HG03039 (cell line): ENCODE results near the gene TSACC.
"Not testable (repeated sequence)": the region's sequence is repeated elsewhere in the genome, so short reads cannot be mapped to it uniquely, and the experiment has no call there.

Source experiments
- ATAC-seq: cut with Tn5 transposase; IDR thresholded peaks from one replicate; pipeline ENCODE4 v1.9.1; 2021; ENCODE audit warnings: mild to moderate bottlenecking, moderate library complexity; ENCODE audit not compliant: unreplicated experiment

TSACC gene

DNA sequence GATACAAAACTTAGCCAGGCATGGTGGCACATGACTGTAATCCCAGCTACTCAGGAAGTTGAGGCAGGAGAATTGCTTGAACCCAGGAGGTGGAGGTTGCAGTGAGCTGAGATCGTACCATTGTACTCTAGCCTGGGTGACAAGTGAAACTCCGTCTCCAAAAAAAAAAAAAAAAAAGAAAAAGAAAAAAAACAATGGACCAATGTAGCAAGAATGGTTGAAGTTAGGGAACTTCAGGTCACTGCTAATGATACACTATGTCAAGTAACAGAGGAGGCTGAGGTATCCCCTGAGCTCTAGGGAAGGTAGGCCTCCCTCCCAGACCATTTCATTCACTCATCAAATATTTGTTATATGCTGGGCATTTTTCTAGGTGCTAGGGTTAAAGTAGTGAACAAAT lies 7.7 kb downstream of the TSACC start:
- ATAC-seq = not testable (repeated sequence)

DNA sequence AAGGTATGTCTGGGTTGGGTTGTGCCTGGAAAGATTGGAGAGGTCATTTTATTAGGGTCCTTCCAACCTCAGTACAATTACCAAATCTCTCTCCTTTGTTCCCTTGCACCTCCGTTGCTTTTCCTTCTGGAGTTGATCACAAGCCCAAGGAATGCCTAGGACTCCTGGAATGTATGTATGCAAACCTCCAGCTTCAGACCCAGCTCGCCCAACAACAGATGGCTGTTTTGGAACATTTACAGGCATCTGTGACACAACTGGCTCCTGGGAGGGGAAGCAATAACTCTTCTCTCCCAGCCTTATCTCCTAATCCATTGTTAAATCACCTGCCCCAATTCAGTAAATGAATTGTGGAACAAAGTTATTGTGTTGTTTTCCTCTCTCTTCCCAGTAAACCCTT lies 8.3 kb downstream of the TSACC start:
- no peak for ATAC-seq

DNA sequence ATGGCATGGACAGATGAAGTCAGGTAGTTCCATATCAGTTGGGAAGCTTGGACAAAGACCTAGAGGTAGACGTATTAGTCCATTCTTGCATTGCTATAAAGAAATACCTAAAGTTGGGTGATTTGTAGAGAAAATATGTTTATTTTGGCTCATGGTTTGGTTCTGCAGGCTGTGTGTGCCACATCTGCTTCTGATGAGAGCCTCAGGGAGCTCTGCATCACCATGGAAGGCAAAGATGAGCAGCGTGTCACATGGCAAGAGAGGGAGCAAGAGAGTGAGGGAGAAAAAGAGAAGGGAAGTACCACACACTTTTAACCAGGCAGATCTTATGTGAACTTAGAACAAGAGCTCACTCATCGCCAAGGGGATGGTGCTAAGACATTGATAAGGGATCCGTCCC lies 9.0 kb downstream of the TSACC start:
- ATAC-seq = no peak

DNA sequence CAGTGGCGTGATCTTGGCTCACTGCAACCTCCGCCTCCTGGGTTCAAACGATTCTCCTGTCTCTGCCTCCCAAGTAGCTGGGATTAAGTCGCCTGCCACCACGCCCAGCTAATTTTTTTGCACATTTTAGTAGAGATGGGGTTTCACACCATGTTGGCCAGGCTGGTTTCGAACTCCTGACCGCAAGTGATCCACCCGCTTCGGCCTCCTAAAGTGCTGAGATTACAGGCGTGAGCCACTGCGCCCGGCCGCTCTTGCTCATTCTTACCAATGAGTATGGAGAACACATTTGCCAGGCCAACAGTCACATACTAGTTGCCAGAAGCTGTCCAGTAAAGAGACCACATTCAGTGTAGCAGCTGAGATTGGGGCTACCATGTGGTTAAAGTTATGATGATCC lies 14.2 kb downstream of the TSACC start:
- ATAC-seq = not testable (repeated sequence)

DNA sequence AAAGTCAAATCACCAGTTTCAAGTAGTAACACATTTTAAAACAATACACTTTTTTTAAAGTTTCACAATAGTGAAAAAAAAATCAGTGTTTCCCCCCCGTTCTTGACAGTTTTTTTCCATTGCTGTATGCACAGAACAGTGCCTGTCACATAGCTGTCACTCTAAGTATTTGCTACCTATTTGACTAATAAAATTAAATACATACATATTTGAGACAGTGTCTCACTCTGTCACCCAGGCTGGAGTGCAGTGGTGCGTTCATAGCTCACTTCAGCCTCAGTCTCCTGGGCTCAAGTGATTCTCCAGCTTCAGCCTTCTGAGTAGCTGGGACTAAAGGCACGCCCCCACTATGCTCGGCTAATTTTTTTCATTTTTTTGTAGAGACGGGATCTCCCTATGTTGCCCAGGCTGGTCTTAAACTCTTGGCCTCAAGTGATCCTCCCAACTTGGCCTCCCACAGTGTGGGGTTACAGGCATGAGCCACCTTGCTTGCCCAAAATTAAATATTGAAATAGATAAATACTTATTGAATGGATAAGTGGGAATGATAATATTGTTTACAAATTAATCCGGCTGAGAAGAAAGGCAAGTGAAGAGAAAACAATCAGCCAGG lies 18.0 kb downstream of the TSACC start:
- ATAC-seq = no peak

DNA sequence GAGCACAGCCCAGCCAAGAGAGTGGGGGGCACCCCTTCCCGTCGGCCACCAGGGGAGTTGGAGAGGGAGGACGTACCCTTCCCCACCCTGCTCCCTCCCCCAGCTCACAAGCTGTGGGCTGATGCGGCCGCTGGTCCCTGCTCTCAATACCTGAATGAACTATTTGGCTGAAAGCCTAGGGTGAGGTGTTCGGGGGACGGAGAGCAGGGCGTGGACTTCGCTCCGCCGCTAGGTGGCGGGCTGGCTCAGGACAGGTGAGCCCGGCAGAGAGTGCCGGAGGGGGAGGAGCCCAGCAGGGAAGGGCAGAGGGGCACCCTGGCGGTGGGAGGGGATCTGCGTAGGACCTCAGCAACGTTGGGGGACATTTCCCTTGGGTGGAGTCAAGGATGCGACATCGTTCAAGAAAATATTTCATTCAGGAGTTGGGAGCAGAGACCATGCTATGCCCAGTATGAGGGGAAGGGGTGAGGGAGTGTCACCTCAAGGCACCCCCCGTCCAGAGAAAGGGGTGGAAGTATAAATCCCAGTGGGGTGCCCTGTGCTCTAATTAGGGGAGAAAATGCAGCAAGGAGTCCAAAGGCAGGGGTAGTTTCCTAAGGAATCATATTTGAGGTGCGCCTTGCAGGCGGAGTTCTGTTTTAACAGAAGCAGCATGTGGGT lies 18.7 kb downstream of the TSACC start:
- ATAC-seq = no peak

DNA sequence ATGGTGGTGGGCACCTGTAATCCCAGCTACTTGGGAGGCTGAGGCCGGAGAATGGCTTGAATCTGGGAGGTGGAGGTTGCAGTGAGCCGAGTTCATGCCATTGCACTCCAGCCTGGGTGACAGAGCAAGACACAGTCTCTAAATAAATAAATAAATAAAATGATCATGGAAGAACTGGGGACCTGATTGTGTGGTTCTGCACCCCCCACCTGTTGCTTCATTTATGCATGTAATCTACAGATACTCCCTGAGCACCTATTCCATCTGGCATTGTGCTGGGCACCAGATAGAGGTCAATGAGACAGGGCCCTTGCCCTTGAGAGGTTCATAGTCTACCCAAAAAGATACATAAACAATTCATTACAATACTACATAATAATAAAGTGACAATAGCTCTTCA lies 19.7 kb downstream of the TSACC start:
- no peak for ATAC-seq

DNA sequence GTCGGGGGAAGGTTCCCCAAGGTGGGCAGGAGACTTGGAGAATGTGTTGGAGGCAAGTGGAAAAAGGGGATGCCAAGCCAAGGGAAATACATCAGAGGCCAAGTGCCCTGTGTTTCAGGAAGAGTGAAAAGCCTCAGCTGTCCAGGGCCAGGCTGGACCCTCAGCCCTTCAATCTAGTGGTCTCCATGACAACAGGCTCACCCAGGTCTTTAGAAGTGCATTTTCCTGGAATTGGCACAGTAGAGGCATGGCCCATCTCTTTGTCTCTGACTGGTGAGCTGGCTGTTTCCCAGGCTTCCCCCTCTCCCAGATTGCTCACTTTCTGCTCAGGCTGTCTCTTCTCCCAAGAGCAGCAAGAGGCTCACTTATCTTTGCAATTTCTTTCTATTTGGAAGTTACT lies 20.3 kb downstream of the TSACC start:
- ATAC-seq = no peak

DNA sequence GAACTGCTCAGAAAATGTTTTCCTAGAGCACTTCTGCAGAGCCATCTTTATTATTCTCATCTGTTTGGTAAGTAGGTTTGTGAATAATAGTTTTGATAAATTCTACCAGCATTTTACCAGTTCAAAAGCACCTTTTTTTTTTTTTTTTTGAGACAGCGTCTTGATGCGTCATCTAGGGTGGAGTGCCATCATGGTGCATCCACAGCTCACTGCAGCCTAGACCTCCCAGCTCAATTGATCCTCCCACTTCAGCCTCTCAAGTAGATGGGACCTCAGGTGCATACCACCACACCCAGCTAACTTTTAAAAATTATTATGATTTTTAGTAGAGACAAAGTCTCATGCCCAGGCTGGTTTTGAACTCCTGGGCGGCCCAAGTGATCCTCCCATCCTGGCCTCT lies 20.9 kb downstream of the TSACC start:
- ATAC-seq = no peak

DNA sequence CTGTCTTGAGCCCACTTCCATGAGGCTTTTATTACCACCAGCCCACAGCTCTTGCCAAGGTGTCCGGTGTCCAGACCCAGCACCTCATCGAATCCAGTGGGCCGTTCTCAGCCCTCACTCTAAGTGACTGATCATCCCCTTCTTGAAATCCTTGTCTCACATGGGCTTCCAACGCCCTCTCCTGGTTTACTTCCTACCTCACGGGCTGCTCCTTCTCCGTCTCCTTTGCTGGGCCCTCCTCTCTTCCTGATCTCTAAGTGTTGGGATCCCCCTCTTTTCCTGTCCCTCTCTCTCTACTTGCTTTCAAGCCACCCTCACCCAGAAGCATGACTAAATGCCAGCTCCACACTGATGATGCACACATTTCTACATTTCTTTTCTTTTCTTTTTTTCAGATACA lies 21.6 kb downstream of the TSACC start:
- no peak for ATAC-seq

DNA sequence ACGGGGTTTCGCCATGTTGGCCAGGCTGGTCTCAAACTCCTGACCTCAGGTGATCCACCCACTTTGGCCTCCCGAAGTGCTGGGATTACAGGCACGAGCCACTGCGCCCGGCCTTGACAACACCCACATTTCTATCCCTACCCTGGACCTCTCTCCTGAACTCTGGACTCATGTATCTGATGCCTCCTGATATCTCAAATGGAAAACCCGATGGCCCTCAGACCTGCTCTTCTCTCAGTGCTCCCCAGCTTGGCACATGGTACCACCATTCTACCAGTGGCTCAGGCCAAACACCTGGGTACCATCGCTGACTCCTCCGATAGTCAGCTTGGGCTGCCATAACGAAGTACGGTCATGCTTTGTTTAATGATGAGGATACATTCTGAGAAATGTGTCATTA lies 22.2 kb downstream of the TSACC start:
- no peak for ATAC-seq

DNA sequence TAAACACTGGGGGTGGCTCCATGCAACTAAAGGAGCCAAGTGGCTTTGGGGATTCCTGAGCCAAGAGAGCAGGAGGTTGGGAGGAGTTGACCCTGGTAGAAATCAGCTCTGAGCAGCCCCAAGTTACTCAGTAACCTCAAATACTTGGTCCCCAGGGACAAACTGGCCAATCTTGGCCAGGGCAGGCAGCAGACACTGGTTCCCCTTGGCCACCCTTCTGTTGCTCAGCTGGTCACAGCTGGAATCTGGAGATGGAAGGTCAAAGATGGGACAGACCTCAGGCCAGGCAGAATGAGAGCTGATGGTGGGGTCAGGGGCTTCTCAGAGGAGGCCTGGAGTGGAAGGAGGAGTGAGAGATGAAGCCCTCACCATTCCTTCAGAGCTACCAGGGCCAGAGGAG lies 27.4 kb downstream of the TSACC start:
- ATAC-seq = no peak

DNA sequence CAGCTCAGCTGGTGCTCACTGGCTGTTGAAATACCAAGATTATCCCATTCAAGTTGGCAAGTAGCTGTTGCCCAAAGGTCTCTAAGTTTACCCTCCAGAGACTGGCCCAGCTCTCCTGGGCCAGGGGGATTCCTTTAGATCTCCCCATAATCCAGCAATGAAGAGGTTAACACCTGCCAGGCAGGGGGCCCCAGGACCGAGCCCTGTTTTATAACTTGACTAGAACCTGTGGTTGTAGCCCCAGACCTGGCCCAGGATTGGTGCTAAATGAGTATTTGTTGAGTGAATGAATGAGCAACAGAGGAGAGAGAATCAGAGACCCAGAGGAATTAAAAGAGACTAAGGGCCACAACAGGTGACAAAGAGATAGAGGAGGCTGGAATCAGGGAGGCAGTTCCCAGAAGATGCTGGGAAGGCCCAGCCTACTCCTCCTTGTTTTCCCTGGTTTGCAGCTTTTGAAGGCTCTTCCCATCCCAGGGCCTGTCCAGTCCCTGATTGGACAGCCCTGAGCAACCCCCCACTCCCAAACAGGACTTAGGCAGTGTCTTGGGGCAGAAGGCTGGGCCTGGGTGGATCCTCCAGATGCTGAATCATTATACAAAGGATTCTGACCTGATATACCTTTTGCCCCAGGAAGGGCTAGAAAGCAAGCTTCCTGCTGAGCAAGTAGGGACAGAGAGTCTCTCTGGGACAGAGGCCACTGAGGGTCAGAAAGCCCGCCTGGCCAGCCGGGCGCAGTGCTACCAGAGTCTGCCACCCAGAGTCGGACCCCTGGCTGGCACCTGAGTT lies 28.2 kb downstream of the TSACC start:
- no peak for ATAC-seq

DNA sequence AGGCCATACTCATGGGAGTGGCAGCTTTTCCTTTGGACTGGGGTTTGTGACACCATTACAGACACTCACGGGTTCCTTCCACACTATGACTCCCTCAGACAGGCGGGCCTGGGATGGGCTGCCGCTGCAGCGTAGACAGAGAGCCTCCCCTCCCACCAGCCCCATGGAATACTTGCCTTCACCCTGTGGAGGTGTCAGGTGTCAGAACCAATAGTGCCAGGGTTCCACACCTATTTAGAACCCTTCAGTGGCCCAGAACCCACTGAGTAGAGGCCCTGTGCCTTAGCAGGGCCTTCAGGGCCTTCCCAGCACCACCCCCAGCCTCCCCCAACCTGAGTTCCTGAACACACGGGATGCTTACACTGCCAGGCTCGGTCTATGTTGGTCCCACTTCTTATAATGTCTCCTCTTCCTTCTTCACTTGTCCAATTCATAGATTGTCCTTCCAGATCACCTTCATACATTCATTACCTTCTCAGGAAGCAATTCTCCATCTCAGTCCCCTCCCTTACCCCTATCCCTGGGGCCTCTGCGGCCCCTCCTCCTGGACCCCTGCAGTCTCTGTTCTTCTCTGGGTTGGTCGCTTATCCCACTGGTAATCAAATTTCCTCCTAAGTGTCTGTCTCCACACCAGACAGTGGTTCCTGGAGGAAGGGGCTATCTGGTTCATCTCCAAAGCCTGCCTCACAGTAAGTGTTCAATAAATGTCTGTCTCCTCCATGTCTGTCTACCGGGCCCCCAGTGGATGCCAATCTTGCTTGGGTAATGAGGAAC lies 29.2 kb downstream of the TSACC start:
- ATAC-seq = no peak

DNA sequence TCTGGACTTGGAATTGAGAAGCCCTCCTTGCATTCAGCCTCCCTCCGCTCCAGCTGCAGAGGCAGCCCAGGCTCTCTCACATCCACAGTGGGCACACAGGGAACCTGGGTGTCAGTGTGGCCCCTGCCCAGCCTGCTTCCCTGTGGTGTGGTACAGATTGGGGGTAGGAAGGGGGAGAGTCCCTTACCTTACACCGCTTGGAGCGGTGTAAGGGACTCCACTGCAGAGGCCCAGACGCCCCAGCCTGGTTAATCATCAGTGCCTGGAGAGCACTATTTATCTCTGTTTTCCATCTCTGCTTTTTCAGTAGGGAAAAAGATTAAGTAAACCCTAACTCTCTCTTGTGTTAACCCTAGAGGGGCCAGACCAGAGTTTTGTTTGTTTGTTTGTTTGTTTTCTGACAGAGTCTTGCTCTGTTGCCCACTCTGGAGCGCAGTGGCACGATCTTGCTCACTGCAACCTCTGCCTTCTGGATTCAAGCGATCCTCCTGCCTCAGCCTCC lies 29.9 kb downstream of the TSACC start:
- ATAC-seq = no peak

DNA sequence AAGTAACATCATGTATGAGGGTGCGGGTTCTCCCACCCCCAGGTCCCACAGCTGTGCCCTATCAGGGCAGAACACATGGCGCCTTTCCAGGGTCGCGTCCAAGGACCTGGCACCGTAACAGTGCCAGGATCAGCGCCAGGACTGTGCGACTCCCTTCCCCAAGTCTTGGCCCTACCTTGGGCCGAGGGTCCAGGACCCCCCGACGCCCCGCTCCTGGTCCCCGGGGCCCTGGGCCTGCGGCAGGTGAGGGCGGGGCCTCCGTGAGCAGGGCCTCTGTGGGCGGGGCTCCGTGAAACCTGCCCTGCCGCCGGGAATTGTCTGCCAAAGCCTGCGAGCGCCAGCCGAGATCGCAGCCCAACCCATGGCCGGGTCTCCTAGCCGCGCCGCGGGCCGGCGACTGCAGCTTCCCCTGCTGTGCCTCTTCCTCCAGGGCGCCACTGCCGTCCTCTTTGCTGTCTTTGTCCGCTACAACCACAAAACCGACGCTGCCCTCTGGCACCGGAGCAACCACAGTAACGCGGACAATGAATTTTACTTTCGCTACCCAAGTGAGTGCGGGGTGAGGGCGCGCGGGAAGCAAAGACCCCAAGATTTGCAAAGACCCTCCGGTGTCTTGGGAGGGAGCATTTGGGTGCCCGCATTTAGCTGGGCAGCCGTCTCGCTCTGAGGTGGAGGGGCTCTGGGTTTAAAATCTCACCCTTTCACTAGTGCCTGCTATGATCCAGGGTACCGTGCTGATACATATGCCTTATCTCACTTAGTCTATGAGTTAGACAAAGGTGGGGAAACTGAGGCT lies 30.8 kb downstream of the TSACC start, which contains the start of gene RHBG:
TSS of gene RHBG (plus strand) at position 323 of the 796 bp plus-strand sequence. CDS start at position 362, 39 bp downstream.
- no peak for ATAC-seq

DNA sequence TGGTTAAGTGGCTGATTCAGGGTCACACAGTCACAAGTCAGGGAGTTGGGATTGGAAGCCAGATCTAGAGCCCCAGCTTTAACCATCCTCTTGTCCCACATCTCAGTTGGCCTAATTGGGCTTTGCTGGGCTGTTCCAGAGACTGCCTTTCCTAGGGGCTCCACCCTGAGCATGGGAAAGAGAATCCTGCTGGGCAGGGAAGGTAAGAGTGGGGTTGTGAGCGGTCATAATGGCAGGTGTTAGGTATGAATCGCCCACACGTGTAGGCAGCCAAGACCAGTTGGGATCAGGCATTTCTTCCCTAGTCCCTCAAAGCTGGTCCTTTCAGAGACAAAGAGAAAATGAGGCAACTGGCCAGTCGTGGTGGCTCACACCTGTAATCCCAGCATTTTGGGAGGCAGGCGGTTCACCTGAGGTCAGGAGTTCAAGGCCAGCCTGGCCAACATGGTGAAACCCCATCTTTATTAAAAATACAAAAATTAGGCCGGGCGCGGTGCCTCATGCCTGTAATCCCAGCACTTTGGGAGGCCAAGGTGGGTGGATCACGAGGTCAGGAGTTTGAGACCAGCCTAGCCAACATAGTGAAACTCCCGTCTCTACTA lies 31.5 kb downstream of the TSACC start:
- not testable (repeated sequence) for ATAC-seq

DNA sequence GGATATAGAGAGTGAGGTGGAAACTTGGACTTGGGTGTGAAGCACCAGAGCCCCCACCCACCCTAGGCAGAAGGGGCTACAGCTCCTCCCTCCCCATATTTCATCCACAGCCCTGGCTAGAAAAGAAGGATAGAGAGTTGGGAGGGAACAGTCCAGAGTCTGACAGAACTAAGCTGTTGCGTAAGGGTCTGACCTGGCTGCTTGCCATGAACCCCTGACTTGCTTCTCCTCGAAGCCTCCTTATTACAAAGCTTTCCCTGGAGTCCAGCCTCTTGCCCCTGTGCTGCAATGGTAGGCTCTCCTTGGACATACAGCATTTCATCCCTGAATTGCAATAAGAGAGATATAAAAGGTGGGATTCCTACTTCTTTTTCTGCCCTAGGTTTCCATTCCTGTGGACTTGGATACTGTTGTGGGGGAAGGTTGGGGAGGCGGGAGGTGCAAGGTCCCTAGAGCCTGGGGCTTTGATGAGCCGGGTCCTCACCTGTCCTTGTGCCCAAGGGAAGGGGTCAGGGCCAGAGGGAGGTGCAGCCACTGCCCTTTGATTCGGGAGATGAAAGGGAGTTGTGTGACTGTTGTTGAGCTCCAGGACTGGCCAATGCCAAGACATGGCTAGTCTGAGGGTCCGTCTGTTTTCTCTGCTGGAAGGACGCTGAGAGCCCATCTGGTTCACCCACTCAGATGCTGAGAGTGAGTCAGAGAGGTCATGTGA lies 33.4 kb downstream of the TSACC start:
- no peak for ATAC-seq

DNA sequence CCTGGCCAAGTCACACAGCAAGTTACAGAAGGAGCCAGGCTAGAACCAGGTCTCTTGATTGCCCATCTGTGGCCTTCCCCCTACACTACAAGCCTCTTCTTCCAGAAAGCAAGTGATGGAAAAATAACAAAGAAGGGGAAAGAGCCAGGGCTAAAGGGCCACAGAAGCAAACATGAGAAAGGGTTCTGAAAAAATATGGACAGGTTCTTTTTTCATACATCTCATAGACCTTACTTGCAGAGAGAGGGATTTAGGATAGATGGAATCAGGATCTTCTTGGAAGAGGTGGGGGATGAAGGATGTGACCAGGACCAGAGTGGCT lies 33.9 kb downstream of the TSACC start:
- no peak for ATAC-seq
